IMR-90 (cell line): ENCODE data around the gene PPIL4. TPM values are rescaled to one million over a fixed set of nuclear protein-coding genes. Genes with fewer than 3 reads are reported as not detected.

Source experiments
- ATAC-seq: fragments of 200-7000 bp; cut with Tn5 transposase; 2 replicates; pipeline ENCODE4 v1.9.1; 2020; ENCODE audit warnings: low read depth, mild to moderate bottlenecking, moderate library complexity
- BruUV-seq: library from RNA; stranded (reverse); fragments of 400-500 nt; replicated peaks from 2 replicates; lab custom pipeline; 2021; lab: Mats Ljungman, UMichigan
- CTCF ChIA-PET: fragments of 300-600 bp; formaldehyde crosslinking; extraction: SDS; loops from one replicate; lab custom pipeline; 2021; ENCODE audit warnings: antibody characterized with exemption; lab: Yijun Ruan, JAX
- POLR2A ChIA-PET: fragments of 300-600 bp; sonication (Branson Sonifier 250); formaldehyde crosslinking; loops from one replicate; lab custom pipeline; 2022; ENCODE audit warnings: antibody characterized with exemption; ENCODE audit not compliant: unreplicated experiment; lab: Charles Lee
- DNase-seq: peaks from one replicate; pipeline ENCODE4 v3.0.0; 2013
- H2AFZ ChIP-seq: replicated peaks from 2 replicates; pipeline ENCODE3; 2013; ENCODE audit warnings: low read length, mild to moderate bottlenecking; ENCODE audit not compliant: poor library complexity
- H2AK5ac ChIP-seq: 2 replicates; pipeline ENCODE4 v1.6.1; 2013; ENCODE audit warnings: low read depth, low read length, inconsistent platforms
- H2AK9ac ChIP-seq: replicated peaks from 2 replicates; pipeline ENCODE3; 2013; ENCODE audit warnings: mild to moderate bottlenecking, low read depth, low read length, moderate library complexity; ENCODE audit not compliant: poor library complexity
- H2BK120ac ChIP-seq: 2 replicates; pipeline ENCODE4 v1.6.1; 2013; ENCODE audit warnings: low read depth, low read length, inconsistent platforms
- H2BK15ac ChIP-seq: 3 replicates; pipeline ENCODE4 v1.6.1; 2013; ENCODE audit warnings: low read depth, low read length, inconsistent platforms
- H2BK20ac ChIP-seq: 2 replicates; pipeline ENCODE4 v1.6.1; 2013; ENCODE audit warnings: low read depth, mild to moderate bottlenecking, inconsistent platforms, low read length, moderate library complexity
- H2BK5ac ChIP-seq: 2 replicates; pipeline ENCODE4 v1.6.1; 2013; ENCODE audit warnings: mild to moderate bottlenecking, low read depth, low read length, inconsistent platforms; ENCODE audit not compliant: poor library complexity, severe bottlenecking
- H3K14ac ChIP-seq: replicated peaks from 2 replicates; pipeline ENCODE4 v1.6.1; 2013; ENCODE audit warnings: low read depth, low read length, inconsistent platforms
- H3K18ac ChIP-seq: 2 replicates; pipeline ENCODE4 v1.6.1; 2013; ENCODE audit warnings: low read depth, low read length, control low read depth
- H3K23ac ChIP-seq: 2 replicates; pipeline ENCODE4 v1.6.1; 2013; ENCODE audit warnings: low read depth, low read length, inconsistent platforms
- H3K27ac ChIP-seq: 2 replicates; pipeline ENCODE4 v1.5.1; 2013; ENCODE audit warnings: mild to moderate bottlenecking, control low read depth, low read length; ENCODE audit not compliant: insufficient read depth
- H3K27me3 ChIP-seq: 2 replicates; pipeline ENCODE4 v1.6.1; 2013; ENCODE audit warnings: low read length; ENCODE audit not compliant: control insufficient read depth, insufficient read depth
- H3K36me3 ChIP-seq: 2 replicates; pipeline ENCODE4 v1.6.1; 2013; ENCODE audit warnings: low read length, mixed read lengths; ENCODE audit not compliant: control insufficient read depth, insufficient read depth
- H3K4ac ChIP-seq: 2 replicates; pipeline ENCODE4 v1.6.1; 2013; ENCODE audit warnings: low read depth, low read length, inconsistent platforms
- H3K4me1 ChIP-seq: 2 replicates; pipeline ENCODE4 v1.6.1; 2013; ENCODE audit warnings: low read length, mixed read lengths; ENCODE audit not compliant: control insufficient read depth, insufficient read depth
- H3K4me2 ChIP-seq: 2 replicates; pipeline ENCODE4 v1.6.1; 2013; ENCODE audit warnings: low read depth, mild to moderate bottlenecking, control low read depth, low read length, moderate library complexity
- H3K4me3 ChIP-seq: 2 replicates; pipeline ENCODE4 v1.5.1; 2013; ENCODE audit warnings: low read depth, mild to moderate bottlenecking, control low read depth, low read length, moderate library complexity; ENCODE audit not compliant: insufficient read depth
- H3K56ac ChIP-seq: 2 replicates; pipeline ENCODE4 v1.6.1; 2013; ENCODE audit warnings: low read length, inconsistent platforms; ENCODE audit not compliant: insufficient read depth; ENCODE audit errors: extremely low read depth
- H3K79me1 ChIP-seq, 2 experiments: 2 replicates each; pipeline ENCODE4 v1.6.1; 2013; ENCODE audit warnings: low read length in 2 of 2, inconsistent platforms in 1 of 2, low read depth in 1 of 2
- H3K9ac ChIP-seq: 2 replicates; pipeline ENCODE4 v1.6.1; 2013; ENCODE audit warnings: low read depth, low read length, control low read depth
- H3K9me1 ChIP-seq: 2 replicates; pipeline ENCODE4 v1.6.1; 2013; ENCODE audit warnings: low read length, inconsistent platforms; ENCODE audit not compliant: insufficient read depth
- H3K9me3 ChIP-seq: 2 replicates; pipeline ENCODE4 v1.6.1; 2013; ENCODE audit warnings: low read length; ENCODE audit not compliant: control insufficient read depth, insufficient read depth
- H4K20me1 ChIP-seq: 2 replicates; pipeline ENCODE4 v1.6.1; 2013; ENCODE audit warnings: low read length, inconsistent platforms; ENCODE audit not compliant: insufficient read depth
- H4K5ac ChIP-seq: 2 replicates; pipeline ENCODE4 v1.6.1; 2013; ENCODE audit warnings: mild to moderate bottlenecking, low read depth, low read length, control low read depth
- H4K8ac ChIP-seq, 2 experiments: 2 replicates each; pipeline ENCODE4 v1.6.1; 2013; ENCODE audit warnings: low read depth in 2 of 2, low read length in 2 of 2, control low read depth in 1 of 2, inconsistent platforms in 1 of 2
- H4K91ac ChIP-seq: 2 replicates; pipeline ENCODE4 v1.6.1; 2013; ENCODE audit warnings: low read depth, low read length, inconsistent platforms; ENCODE audit not compliant: insufficient read depth
- BHLHE40 ChIP-seq: fragments of 150-350 bp; IDR thresholded peaks from 2 replicates; pipeline ENCODE4 v1.6.1; 2016; ENCODE audit warnings: mild to moderate bottlenecking, low read depth, low read length
- CEBPB ChIP-seq: IDR thresholded peaks from 2 replicates; pipeline ENCODE4 v1.6.1; 2012; ENCODE audit warnings: low read depth, low read length, improper control_type of control experiment
- CHD1 ChIP-seq: IDR thresholded peaks from 2 replicates; pipeline ENCODE4 v1.6.1; 2012; ENCODE audit warnings: low read depth, low read length, improper control_type of control experiment
- FOS ChIP-seq: fragments of 150-350 bp; IDR thresholded peaks from 2 replicates; pipeline ENCODE4 v1.6.1; 2016; ENCODE audit warnings: low read depth, low read length
- MAZ ChIP-seq: IDR thresholded peaks from 2 replicates; pipeline ENCODE4 v1.6.1; 2012; ENCODE audit warnings: low read depth, mild to moderate bottlenecking, low read length, improper control_type of control experiment, moderate library complexity, borderline replicate concordance
- POLR2A ChIP-seq: IDR thresholded peaks from 2 replicates; pipeline ENCODE4 v1.6.1; 2012; ENCODE audit warnings: mild to moderate bottlenecking, low read depth, low read length
- RFX5 ChIP-seq: IDR thresholded peaks from 2 replicates; pipeline ENCODE4 v1.8.0; 2012; ENCODE audit warnings: low read depth, mild to moderate bottlenecking, low read length, moderate library complexity
- WGBS, 2 experiments: methylation state at CpG; one replicate each; pipeline versions ENCODE4 v1.1.5 to v1.1.7; 2013; ENCODE audit warnings: missing lambda C conversion rate in 2 of 2; ENCODE audit not compliant: insufficient read length in 1 of 2; ENCODE audit errors: extremely low coverage in 2 of 2; 5-methylcytosine and 5-hydroxymethylcytosine counted together
- dilution Hi-C: fragments of 300-500 bp; cut with HindIII; formaldehyde crosslinking; loops from one replicate; pipeline ENCODE4 v1.14.3; 2018; ENCODE audit warnings: low sequenced_read_pairs; ENCODE audit not compliant: unreplicated experiment
- in situ Hi-C: fragments of 300-500 bp; cut with MboI; formaldehyde crosslinking; loops from 3 replicates; pipeline ENCODE4 v1.14.3; 2019; ENCODE audit warnings: low sequenced_read_pairs, inconsistent platforms, mixed read lengths
- intact Hi-C: fragments of 100-400 bp; cut with micrococcal nuclease; formaldehyde crosslinking; loops from 2 replicates; pipeline ENCODE4 v1.10.0; 2022
- polyA plus RNA-seq, 3 experiments: library from polyadenylated mRNA; depleted of rRNA; stranded (reverse); fragments of >200 nt; gene quantifications; 2 replicates each; pipeline ENCODE4 v1.2.3, GENCODE V29; 2012; ENCODE audit warnings: low replicate concordance in 1 of 3
- total RNA-seq: library from RNA; depleted of rRNA; stranded (reverse); fragments of >200 nt; gene quantifications from 2 replicates; pipeline ENCODE4 v1.2.3, GENCODE V29; 2012
- TF ChIP-seq, protein P1 (sequence below): conservative IDR thresholded peaks from 2 replicates; pipeline ENCODE4 v1.5.1; 2012; ENCODE audit warnings: mild to moderate bottlenecking, low read depth, low read length, improper control_type of control experiment

PPIL4 gene
- total and polyA plus RNA-seq, 2 of the 4 experiments (the other 2 are of a cell fraction) = 10.6 to 13.3 TPM

DNA sequence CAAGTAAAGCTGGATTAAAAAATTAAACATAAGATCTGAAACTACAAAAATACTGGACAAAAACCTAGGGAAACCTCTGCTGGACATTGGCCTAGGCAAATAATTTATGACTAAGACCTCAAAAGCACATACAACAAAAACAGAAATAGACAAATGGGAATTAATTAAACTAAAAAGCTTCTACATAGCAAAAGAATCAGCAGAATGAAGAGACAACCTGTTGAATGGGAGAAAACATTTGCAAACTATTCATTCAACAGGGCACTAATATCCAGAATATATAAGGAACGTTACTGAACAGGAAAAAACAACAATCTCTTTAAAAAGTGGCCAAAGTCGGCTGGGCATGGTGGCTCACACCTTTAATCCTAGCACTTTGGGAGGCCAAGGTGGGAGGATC lies 13.5 kb upstream of the PPIL4 start:
- Histone ChIP-seq H3K18ac (no peak overlapping the region), H3K9me1 (peaks cover 3% of the 10 kb centered on the region), H3K56ac (no peak overlapping the region), H3K9me3 (no peaks in the 10 kb centered on the region), H3K9ac (no peak overlapping the region), H3K79me1 (peaks cover 0 to 3% of the 10 kb centered on the region in 2 experiments; a peak in 1 of 4 replicates), H3K36me3 (no peaks in the 10 kb centered on the region), H3K4me1 (peaks cover 3% of the 10 kb centered on the region), H2BK5ac (no peak overlapping the region), H2BK20ac (no peak overlapping the region), H2AK9ac (no peak overlapping the region), H3K4me2 (no peak overlapping the region), H2BK15ac (no peak overlapping the region), H4K5ac (no peak overlapping the region), H3K4me3 (no peak overlapping the region), H4K20me1 (no peaks in the 10 kb centered on the region), H2AFZ (no peak overlapping the region), H2AK5ac (no peak overlapping the region), H3K4ac (no peak overlapping the region), H2BK120ac (no peak overlapping the region), H4K8ac (no peak overlapping the region), H3K27ac (no peak overlapping the region), H3K23ac (no peak overlapping the region), H3K14ac (no peak overlapping the region), H4K91ac (no peak overlapping the region), H3K27me3 (peaks cover 6% of the 10 kb centered on the region)
- CTCF ChIA-PET = interaction anchor here (0.6 kb wide), 1 partner anchor 448 kb away, joined by 4 read pairs; no protein-coding TSS in a partner anchor
- TF ChIP-seq RFX5 (no peak), CEBPB (no peak), FOS (no peak), MAZ (no peak), BHLHE40 (no peak), POLR2A (no peak), CHD1 (no peak)
- TF ChIP-seq, protein P1, sequence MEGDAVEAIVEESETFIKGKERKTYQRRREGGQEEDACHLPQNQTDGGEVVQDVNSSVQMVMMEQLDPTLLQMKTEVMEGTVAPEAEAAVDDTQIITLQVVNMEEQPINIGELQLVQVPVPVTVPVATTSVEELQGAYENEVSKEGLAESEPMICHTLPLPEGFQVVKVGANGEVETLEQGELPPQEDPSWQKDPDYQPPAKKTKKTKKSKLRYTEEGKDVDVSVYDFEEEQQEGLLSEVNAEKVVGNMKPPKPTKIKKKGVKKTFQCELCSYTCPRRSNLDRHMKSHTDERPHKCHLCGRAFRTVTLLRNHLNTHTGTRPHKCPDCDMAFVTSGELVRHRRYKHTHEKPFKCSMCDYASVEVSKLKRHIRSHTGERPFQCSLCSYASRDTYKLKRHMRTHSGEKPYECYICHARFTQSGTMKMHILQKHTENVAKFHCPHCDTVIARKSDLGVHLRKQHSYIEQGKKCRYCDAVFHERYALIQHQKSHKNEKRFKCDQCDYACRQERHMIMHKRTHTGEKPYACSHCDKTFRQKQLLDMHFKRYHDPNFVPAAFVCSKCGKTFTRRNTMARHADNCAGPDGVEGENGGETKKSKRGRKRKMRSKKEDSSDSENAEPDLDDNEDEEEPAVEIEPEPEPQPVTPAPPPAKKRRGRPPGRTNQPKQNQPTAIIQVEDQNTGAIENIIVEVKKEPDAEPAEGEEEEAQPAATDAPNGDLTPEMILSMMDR = no peak
- dilution Hi-C loops = no loop called here
- POLR2A ChIA-PET = no interaction called here
- ATAC-seq = no peak
- intact Hi-C loops = no loop called here
- no peak for DNase-seq
- no CpG with 5 or more reads among the region's 2 CpGs for WGBS, 2 experiments
- in situ Hi-C loops = no loop called here
- no TSS peak for BruUV-seq
